Colonic mucosa (tissue), 4 donors: ENCODE results near the gene ELF4. TPM values are rescaled to one million over a fixed set of nuclear protein-coding genes. Genes with fewer than 3 reads are reported as not detected.

Experiments used
- DNase-seq: peaks from one replicate; pipeline ENCODE4 v3.0.0-alpha.2; 2020
- H3K27ac ChIP-seq: fragments of 200-600 bp; one replicate; pipeline ENCODE4 v1.8.0; 2021
- H3K27me3 ChIP-seq: fragments of 200-600 bp; one replicate; pipeline ENCODE4 v1.8.0; 2021
- H3K36me3 ChIP-seq: fragments of 200-600 bp; one replicate; pipeline ENCODE4 v1.8.0; 2021
- H3K4me1 ChIP-seq: fragments of 200-600 bp; one replicate; pipeline ENCODE4 v1.8.0; 2021; ENCODE audit warnings: mild to moderate bottlenecking
- H3K4me3 ChIP-seq: fragments of 200-600 bp; one replicate; pipeline ENCODE4 v1.8.0; 2021
- H3K9ac ChIP-seq, 2 donors: one replicate each; pipeline ENCODE4 v1.7.0; 2013; ENCODE audit warnings: control low read depth in 2 of 2, low read depth in 2 of 2, low read length in 2 of 2
- H3K9me3 ChIP-seq: fragments of 200-600 bp; one replicate; pipeline ENCODE4 v1.8.0; 2021
- intact Hi-C: fragments of 100-400 bp; cut with DNase I; formaldehyde crosslinking; loops from one replicate; pipeline ENCODE4 v1.14.1; 2022
- total RNA-seq, 2 donors: library from RNA; stranded (reverse); fragmentation: NEBNext Ultra II Directional in 1 of 2; extraction: Animal tissue kit (Norgen Biotek cat#: 25700) in 1 of 2; gene quantifications; one replicate each; pipeline ENCODE4 v1.2.1, GENCODE V29; 2021
- TF ChIP-seq, protein P1 (sequence below): fragments of 200-600 bp; IDR thresholded peaks from one replicate; pipeline ENCODE4 v1.8.0; 2022; ENCODE audit warnings: antibody characterized with exemption, mild to moderate bottlenecking
- donor health status: healthy.
- donor health status: DM: no; HTN: no; CAD: no.
- donor health status: DM: no; HTN: no; CAD: no.

The ELF4 gene
- total RNA-seq, 2 donors from 2014 or later: 30.6 to 42.4 TPM

DNA sequence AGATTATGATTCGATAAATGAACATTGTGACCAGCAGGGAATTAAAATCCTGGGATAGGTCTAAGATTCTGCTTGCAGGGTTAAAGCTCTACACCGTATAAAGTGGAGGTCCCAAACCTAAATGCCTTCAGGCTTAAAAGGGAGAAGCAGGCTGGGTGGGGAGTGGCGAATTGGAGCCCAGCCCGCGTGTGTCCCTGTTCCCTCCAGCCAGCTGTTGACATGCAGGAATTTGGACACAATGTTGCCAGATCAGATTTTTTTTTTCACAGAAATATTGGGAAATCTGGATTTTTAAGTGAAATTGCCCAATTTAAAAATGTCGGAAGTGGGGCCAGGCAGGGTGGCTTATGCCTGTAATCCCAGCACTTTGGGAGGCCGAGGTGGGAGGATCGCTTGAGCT, 60.5 kb downstream of the ELF4 start:
- TF ChIP-seq, protein P1, sequence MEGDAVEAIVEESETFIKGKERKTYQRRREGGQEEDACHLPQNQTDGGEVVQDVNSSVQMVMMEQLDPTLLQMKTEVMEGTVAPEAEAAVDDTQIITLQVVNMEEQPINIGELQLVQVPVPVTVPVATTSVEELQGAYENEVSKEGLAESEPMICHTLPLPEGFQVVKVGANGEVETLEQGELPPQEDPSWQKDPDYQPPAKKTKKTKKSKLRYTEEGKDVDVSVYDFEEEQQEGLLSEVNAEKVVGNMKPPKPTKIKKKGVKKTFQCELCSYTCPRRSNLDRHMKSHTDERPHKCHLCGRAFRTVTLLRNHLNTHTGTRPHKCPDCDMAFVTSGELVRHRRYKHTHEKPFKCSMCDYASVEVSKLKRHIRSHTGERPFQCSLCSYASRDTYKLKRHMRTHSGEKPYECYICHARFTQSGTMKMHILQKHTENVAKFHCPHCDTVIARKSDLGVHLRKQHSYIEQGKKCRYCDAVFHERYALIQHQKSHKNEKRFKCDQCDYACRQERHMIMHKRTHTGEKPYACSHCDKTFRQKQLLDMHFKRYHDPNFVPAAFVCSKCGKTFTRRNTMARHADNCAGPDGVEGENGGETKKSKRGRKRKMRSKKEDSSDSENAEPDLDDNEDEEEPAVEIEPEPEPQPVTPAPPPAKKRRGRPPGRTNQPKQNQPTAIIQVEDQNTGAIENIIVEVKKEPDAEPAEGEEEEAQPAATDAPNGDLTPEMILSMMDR: no peak
- Histone ChIP-seq H3K9ac (no peak overlapping the region), H3K27me3 (no peaks in the 10 kb centered on the region), H3K36me3 (no peaks in the 10 kb centered on the region), H3K4me1 (no peaks in the 10 kb centered on the region), H3K27ac (no peak overlapping the region), H3K9me3 (no peaks in the 10 kb centered on the region), H3K4me3 (no peak overlapping the region)
- no peak for DNase-seq
- intact Hi-C loops: no loop called here

DNA sequence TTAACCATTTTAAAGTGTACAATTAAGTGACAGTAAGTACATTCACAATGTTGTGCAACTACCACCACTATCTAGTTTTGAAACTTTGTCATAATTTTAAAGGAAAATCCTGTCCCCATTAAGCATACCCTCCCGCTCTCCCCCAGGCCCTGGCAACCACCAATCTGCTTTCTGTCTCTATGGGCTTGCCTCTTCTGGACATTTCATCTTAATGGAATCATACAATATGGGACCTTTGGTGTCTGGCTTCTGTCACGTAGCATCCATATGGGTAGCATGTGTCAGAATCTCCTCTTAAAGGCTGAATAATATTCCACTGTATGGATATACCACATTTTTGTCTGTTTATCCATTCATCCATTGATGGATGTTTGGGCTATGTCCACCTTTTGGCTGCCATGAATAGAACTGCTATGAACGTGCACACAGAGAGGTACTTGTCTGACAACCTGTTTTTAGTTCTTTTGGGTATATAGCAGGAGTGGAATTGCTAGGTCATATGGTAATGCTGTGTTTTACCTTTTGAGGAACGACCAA, 61.5 kb downstream of the ELF4 start:
- Histone ChIP-seq H3K9ac (no peak overlapping the region), H3K4me3 (no peak overlapping the region), H3K9me3 (no peaks in the 10 kb centered on the region), H3K4me1 (no peaks in the 10 kb centered on the region), H3K27me3 (no peaks in the 10 kb centered on the region), H3K36me3 (no peaks in the 10 kb centered on the region), H3K27ac (no peak overlapping the region)
- DNase-seq: no peak
- intact Hi-C loops: no loop called here
- TF ChIP-seq, protein P1: no peak

DNA sequence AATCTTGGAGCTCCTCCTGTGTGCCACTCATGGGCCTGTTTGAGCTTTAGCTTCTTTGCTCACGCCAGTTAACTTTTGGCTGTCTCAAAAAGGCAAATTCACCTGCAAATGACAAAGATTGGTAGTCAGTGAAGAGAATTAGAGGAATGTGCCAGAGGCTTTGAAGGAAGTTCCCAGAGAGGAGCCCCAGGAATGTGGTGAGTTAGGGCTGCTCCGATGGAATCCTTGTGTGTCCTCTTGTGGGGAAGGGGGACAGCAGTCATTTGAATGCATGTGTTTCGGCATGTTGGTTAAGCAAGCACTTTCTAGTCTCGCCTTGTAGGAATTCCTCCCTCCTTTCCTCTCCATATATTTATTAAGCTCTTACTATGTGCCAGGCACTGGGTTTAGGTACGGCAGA, 62.9 kb downstream of the ELF4 start:
- DNase-seq: no peak
- Histone ChIP-seq H3K27ac (no peak overlapping the region), H3K27me3 (no peaks in the 10 kb centered on the region), H3K36me3 (no peaks in the 10 kb centered on the region), H3K4me3 (no peak overlapping the region), H3K9me3 (no peaks in the 10 kb centered on the region), H3K4me1 (no peaks in the 10 kb centered on the region), H3K9ac (no peak overlapping the region)
- TF ChIP-seq, protein P1: no peak
- intact Hi-C loops: no loop called here

DNA sequence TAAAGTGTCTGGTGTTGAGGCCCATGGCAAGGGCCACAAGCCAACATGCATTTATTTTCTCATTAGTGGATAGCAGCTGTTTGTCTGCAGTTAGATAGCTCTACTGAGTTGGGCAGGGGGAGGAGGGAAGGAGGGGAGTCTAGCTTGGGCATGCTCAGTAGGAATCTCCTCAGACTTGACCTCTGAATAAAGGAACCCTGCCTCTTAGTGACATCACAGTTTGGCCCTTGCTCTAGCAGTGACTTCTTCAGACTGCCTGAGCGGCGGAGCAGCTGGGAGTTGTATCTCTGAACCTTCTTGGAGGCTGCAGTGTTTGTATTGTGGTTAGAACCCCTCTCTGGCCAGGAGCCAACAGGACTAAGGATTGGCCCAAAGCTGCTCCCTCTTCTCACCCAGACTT, 70.5 kb downstream of the ELF4 start:
- no peak for DNase-seq
- no peak overlapping the region for H3K4me3 ChIP-seq
- TF ChIP-seq, protein P1: no peak
- intact Hi-C loops: no loop called here
- H3K36me3 ChIP-seq: no peaks in the 10 kb centered on the region
- no peak overlapping the region for H3K9ac ChIP-seq
- no peaks in the 10 kb centered on the region for H3K9me3 ChIP-seq
- no peaks in the 10 kb centered on the region for H3K27me3 ChIP-seq
- H3K27ac ChIP-seq: no peak overlapping the region
- H3K4me1 ChIP-seq: no peaks in the 10 kb centered on the region

DNA sequence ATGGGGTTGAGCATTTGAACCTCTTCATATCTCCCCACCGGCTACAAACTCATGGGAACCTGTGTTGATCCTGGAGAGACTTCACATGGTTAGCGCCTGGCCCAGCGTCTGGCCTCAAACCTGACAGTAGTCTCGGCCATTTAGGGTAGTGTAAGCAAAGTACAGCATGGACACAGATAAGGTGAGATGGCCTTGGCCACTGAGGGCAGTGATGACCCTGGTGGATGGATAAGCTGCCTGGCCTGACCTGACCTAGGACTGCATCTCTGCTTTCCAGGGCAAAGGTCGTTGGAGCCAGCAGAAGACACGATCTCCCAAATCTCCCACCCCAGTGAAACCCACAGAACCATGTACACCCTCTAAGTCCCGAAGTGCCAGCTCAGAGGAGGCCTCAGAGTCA, 76.1 kb downstream of the ELF4 start:
- H3K27me3 ChIP-seq: no peaks in the 10 kb centered on the region
- H3K36me3 ChIP-seq: no peaks in the 10 kb centered on the region
- no peaks in the 10 kb centered on the region for H3K4me1 ChIP-seq
- intact Hi-C loops: no loop called here
- no peak overlapping the region for H3K4me3 ChIP-seq
- no peak overlapping the region for H3K9ac ChIP-seq
- no peak overlapping the region for H3K27ac ChIP-seq
- TF ChIP-seq, protein P1: no peak
- DNase-seq: no peak
- H3K9me3 ChIP-seq: no peaks in the 10 kb centered on the region
